Hematopoietic multipotent progenitor cell treated with erythropoietin and hydrocortisone succinate and interleukin-3 and kit ligand, for 17 days (in vitro differentiated cells): Measurements from ENCODE around the gene GOLT1B.
A peak's percentile ranks its signal among the peaks of the same experiment; 100 is the strongest.
"Not testable (repeated sequence)": the region's sequence is repeated elsewhere in the genome, so short reads cannot be mapped to it uniquely, and the experiment has no call there.

Experiments
- DNase-seq: peaks from one replicate; pipeline ENCODE4 v3.0.0-alpha.2; 2015; ENCODE audit warnings: low spot score

GOLT1B gene

GRCh38 chr12:21501258-21502163, at the start of gene GOLT1B, which contains the start of gene RECQL:
Gene GOLT1B, plus strand, starts transcription at chr12:21501789. Its CDS starts 135 bp downstream, at chr12:21501924.
Gene RECQL, minus strand, starts transcription at chr12:21501635. Its CDS starts 2,065 bp downstream, at chr12:21499570.
- peak; percentile 97 for DNase-seq

DNA sequence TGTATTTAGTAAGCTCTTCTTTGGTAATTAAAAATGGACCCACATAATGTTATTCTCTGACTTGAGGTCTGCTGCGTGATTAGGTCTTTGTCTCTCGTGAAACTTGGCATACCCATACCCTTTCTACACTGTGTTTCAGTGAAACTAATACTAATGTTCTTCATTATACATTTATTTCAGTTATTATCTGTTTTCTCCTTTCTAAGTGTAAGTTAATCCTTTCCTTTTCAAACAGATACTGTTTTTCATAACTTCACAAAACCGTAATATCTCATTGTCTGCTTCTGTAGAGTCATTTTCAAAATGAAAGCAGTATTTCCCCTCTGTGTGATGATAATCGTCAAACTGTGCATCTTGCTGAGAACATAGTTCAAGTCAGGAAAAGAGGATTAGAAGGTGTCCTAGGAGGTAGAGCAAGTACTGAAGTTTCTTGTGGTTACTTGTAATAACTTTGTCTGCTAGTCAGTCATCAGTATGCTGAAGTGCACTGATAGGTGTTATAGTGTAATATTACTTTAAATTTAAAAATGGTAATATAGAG, 48.2 kb upstream of the GOLT1B start:
- no peak for DNase-seq

GRCh38 chr12:21456291-21456780, 45.3 kb upstream of the GOLT1B start:
- DNase-seq, result peak; percentile 20

GRCh38 chr12:21459474-21459873, 42.1 kb upstream of the GOLT1B start:
- DNase-seq, result no peak

GRCh38 chr12:21467334-21467733, 34.3 kb upstream of the GOLT1B start:
- not testable (repeated sequence) for DNase-seq

DNA sequence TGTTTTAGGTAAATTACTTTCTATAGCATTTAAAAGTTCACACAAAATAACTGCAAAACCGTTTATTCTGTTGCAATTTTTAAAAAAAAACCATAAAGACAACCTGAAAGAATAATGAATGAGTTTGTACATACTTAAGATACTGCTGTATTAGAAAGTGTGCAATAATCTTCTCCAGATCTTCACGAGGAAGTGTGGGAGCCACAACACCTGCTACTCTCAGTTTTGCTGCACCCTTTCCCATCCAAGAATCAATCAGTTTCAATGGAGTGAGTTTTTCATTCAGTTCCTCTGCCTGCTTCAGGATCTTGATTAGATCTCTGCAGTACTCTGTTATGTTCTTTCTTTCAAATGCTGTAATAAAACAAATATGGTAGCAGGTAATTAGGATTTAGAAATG, 30.3 kb upstream of the GOLT1B start:
- DNase-seq, result no peak

DNA sequence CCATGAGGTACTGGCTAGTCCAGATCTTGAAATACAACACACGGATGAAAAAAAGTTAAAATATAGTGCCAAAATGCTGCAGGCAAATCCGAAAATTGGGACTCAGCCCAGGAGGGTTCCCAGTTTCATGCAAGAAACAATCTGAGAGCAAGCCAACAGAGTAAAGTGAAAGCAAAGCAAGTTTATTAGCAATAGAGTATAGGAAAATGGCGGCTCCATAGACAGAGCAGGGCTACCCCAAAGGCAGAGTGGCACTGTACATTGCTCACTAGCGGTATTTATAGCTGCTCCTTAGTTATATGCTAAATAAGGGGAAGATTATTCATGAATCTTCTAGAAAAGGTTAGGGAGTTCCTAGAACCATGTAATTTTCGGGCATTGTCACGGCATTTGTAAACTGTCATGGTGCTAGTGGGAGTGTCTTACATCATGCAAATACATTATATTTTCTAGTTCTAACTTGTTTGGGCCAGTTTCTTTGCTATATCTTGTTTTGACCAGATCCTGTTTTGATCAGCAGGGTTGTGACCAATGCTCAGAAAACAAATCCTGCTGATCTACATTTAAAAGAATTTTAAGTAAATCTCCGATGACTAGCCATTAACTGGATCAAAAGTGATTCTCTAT, 29.3 kb upstream of the GOLT1B start:
- DNase-seq, result no peak

- DNase-seq, result no peak
Observed at GRCh38 chr12:21475552-21475951, 26.0 kb upstream of the GOLT1B start.

DNA sequence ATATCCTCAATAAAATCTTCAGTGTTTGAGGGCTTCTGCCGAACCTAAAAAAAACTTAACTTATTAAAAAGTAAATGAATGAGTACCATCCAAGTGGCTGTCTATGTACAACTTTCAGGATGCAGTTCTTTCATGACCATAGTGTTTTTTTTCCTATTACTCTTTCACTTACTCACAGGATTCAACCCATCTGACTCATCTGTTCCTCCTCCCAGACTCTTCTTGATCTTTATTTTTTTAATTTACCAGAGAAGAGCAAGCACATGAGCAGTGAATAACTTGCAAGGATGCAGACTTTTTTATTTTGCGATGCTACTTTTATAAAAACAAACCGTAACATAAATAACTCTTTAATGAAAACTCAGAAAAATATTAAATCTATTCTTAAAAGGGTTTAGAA, 24.6 kb upstream of the GOLT1B start:
- DNase-seq, result no peak

- DNase-seq, result no peak
Observed at GRCh38 chr12:21478756-21479455, 22.7 kb upstream of the GOLT1B start.

DNA sequence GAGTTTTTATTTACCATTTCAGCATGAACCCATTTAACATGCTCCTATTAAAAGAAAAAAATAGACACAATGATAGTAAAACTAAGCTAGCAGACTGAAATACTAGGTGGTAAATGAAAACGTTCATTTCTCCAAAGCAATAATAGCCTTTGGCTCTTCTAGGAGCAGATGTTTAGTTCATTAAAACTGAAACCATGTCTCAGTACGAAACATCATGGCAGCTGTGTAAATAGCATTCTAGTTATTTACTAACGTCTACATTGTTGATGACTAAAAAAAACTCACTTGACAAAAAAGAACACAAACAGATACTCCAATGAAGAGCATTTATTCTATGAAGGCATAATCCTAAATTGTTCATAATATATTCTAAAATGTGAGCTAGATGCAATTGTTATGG, 18.1 kb upstream of the GOLT1B start:
- DNase-seq, result no peak

DNA sequence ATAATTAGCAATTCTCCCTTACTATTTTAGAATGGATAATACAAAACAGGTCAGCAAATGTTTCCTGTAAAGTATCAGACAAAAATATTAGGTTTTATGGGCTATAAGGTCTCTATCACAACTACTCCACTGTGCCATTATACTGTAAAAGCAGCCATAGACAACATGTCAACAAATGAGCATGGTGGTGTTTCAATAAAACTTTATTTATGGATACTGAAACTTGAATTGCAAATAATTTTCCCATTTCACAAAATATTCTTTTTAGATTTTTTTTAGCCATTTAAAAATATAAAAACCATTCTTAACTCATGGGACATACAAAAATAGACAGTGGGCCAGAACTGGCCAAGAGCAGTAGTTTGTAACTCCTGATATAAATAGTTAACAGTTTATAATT, 15.6 kb upstream of the GOLT1B start:
- no peak for DNase-seq

DNA sequence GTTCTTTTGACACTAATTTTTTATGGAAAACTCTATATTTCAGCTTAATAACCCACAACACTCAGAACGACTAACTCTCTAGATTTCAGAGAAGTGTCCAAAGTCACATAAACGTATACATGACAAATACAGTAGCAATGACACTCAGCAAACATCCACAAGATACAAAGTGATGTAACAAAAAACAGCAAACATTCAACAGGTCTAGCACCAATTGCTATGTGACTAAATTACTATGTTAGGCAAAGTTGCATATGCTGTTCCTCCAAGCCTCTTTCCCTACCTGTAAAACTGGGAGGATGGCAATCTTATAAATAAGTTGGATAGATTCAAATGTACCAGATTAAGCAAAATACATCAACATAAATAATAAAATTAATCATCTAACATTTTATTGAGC, 1.8 kb upstream of the GOLT1B start:
- DNase-seq, result no peak

- no peak for DNase-seq
Observed at GRCh38 chr12:21500786-21501257, 767 bp upstream of the GOLT1B start.

- DNase-seq, result no peak
Observed at GRCh38 chr12:21502164-21502496, 541 bp downstream of the GOLT1B start.

DNA sequence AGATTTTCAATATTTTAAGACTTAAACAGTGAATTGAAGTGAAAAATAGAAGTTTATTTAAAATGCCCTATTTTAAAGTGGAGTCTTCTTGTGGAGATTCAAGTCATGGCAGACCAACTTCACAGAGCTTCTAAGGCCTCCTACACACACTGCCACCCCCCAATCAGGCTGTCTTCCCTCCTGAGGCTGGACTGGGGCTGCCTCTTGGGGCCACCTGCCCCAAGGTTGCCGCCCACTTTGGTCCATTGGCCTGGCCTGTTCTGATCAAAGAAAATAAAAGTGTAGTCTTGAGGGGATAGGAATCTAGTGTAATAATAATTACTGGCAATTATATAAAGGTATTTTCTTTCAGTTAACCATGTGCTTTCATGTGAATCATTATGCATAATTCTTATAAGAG, 1.3 kb downstream of the GOLT1B start:
- no peak for DNase-seq

GRCh38 chr12:21505888-21506287, 4.3 kb downstream of the GOLT1B start:
- DNase-seq, result no peak

DNA sequence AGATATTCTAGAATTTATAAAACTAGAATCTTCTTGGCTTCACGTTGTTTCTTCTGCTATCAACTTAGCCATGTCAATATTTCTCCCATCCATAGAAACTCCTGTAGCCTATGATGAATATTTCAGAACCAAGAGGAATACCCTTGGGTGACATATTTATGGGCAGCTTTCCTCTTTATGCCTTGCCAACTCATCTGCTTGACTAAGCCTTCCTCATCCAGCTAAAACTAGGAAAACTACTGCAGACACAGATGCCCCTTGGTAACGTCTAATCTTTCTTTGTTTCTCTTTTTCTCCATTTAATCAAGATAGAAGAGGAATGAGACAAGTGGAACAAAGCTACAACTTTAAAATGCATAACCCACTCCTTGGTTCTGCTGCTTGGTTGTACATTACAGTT, 6.3 kb downstream of the GOLT1B start:
- no peak for DNase-seq

GRCh38 chr12:21509768-21510167, 8.2 kb downstream of the GOLT1B start:
- no peak for DNase-seq

GRCh38 chr12:21516281-21516680, 14.7 kb downstream of the GOLT1B start:
- DNase-seq, result no peak

- no peak for DNase-seq
Observed at GRCh38 chr12:21518451-21518850, 16.9 kb downstream of the GOLT1B start.

DNA sequence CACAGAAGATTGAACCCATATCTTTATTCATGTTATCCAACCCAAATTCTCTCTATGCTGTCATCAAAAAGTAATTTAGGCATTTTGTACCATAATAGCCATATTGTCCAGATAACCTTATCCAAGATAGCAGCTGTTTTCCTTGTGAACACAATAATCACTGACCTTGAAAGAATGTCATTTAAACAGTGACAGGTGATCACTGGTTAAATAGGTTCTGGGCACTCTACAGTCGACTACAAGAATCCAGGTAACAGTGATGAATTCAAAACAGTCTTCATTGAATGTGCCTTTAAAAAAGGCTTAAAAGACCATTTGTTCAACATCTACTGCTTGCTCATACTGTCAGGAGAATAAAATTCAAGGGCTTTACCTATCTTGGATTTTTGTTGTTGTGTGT, 20.0 kb downstream of the GOLT1B start:
- DNase-seq, result no peak
